Brain microvascular endothelial cell (primary cell): ENCODE results near the gene PRDM16.

Experiments
- DNase-seq: peaks from one replicate; pipeline ENCODE4 v3.0.0-alpha.2; 2020
- H3K27ac ChIP-seq: fragments of 250-450 bp; sonication (Bioruptor Pico); 2 replicates; pipeline ENCODE4 v1.5.1; 2020; ENCODE audit warnings: mild to moderate bottlenecking, moderate library complexity
- H3K27me3 ChIP-seq: fragments of 250-450 bp; sonication (Bioruptor Pico); replicated peaks from 2 replicates; pipeline ENCODE4 v1.5.1; 2020; ENCODE audit warnings: mild to moderate bottlenecking
- H3K36me3 ChIP-seq: fragments of 250-450 bp; sonication (Bioruptor Pico); replicated peaks from 2 replicates; pipeline ENCODE4 v1.5.1; 2020; ENCODE audit warnings: mild to moderate bottlenecking
- H3K4me3 ChIP-seq: 2 replicates; pipeline ENCODE4 v1.5.1; 2011; ENCODE audit warnings: low read depth, mild to moderate bottlenecking, control low read depth, low read length, moderate library complexity
- CTCF ChIP-seq: IDR thresholded peaks from 2 replicates; pipeline ENCODE4 v1.5.1; 2011; ENCODE audit warnings: low read depth, mild to moderate bottlenecking, moderate library complexity, low read length, control low read depth, inconsistent platforms; ENCODE audit errors: missing control alignments
- in situ Hi-C: cut with HindIII; loops from 2 replicates; pipeline ENCODE4 v1.10.0; 2017; ENCODE audit warnings: low sequenced_read_pairs, low pct_ligation_motif_present

The PRDM16 gene

GRCh38 chr1:3410142-3410925 is 341.3 kb downstream of the PRDM16 start:
- DNase-seq: peak; percentile 54
- no peak overlapping the region for H3K27ac ChIP-seq
- TF ChIP-seq CTCF: peak; percentile 85
- no peaks in the 10 kb centered on the region for H3K27me3 ChIP-seq
- H3K4me3 ChIP-seq: no peak overlapping the region
- no peaks in the 10 kb centered on the region for H3K36me3 ChIP-seq
- in situ Hi-C loops: loop anchor here (25.0 kb wide), 1 partner anchor 348 kb away; the partner anchor contains the start of gene PRDM16

- in situ Hi-C loops: loop anchor here (25.0 kb wide), 1 partner anchor 350 kb away; the partner anchor contains the start of gene PRDM16
- no peak for DNase-seq
- no peak overlapping the region for H3K4me3 ChIP-seq
- H3K27ac ChIP-seq: no peak overlapping the region
- TF ChIP-seq CTCF: no peak
- no peaks in the 10 kb centered on the region for H3K27me3 ChIP-seq
- no peaks in the 10 kb centered on the region for H3K36me3 ChIP-seq
Measured at GRCh38 chr1:3411806-3412205, 342.8 kb downstream of the PRDM16 start.

- Histone ChIP-seq H3K27ac (no peak overlapping the region), H3K36me3 (no peaks in the 10 kb centered on the region), H3K27me3 (no peaks in the 10 kb centered on the region), H3K4me3 (no peak overlapping the region)
- no peak for TF ChIP-seq CTCF
- in situ Hi-C loops: loop anchor here (25.0 kb wide), 1 partner anchor 350 kb away; the partner anchor contains the start of gene PRDM16
- DNase-seq: no peak
Measured at GRCh38 chr1:3412376-3412775, 343.4 kb downstream of the PRDM16 start.

GRCh38 chr1:3413975-3414710 is 345.1 kb downstream of the PRDM16 start:
- no peaks in the 10 kb centered on the region for H3K27me3 ChIP-seq
- no peaks in the 10 kb centered on the region for H3K36me3 ChIP-seq
- in situ Hi-C loops: loop anchor here (25.0 kb wide), 1 partner anchor 352 kb away; the partner anchor contains the start of gene PRDM16
- H3K4me3 ChIP-seq: no peak overlapping the region
- peak; percentile 14 for TF ChIP-seq CTCF
- no peak for DNase-seq
- H3K27ac ChIP-seq: no peak overlapping the region

GRCh38 chr1:3415260-3416090 is 346.5 kb downstream of the PRDM16 start:
- no peak for DNase-seq
- Histone ChIP-seq H3K27me3 (no peaks in the 10 kb centered on the region), H3K4me3 (no peak overlapping the region), H3K36me3 (no peaks in the 10 kb centered on the region), H3K27ac (no peak overlapping the region)
- TF ChIP-seq CTCF: no peak
- in situ Hi-C loops: loop anchor here (25.0 kb wide), 1 partner anchor 353 kb away; the partner anchor contains the start of gene PRDM16
